ENCODE data around the gene RBP7.
"Not testable (repeated sequence)": the region's sequence is repeated elsewhere in the genome, so short reads cannot be mapped to it uniquely, and the experiment has no call there.

Gene RBP7

DNA sequence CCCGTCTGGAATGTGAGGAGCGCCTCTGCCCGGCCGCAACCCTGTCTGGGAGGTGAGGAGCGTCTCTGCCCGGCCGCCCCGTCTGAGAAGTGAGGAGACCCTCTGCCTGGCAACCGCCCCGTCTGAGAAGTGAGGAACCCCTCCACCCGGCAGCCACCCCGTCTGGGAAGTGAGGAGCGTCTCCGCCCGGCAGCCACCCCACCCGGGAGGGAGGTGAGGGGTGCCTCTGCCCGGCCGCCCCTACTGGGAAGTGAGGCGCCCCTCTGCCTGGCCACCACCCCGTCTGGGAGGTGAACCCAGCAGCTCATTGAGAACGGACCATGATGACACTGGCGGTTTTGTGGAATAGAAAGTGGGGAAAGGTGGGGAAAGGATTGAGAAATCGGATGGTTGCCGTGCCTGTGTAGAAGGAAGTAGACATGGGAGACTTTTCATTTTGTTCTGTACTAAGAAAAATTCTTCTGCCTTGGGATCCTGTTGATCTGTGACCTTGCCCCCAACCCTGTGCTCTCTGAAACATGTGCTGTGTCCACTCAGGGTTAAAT, 32.0 kb downstream of the RBP7 start:
- DNase-seq (ENCODE audit: low read depth in 2 of 2), result not testable (repeated sequence)

DNA sequence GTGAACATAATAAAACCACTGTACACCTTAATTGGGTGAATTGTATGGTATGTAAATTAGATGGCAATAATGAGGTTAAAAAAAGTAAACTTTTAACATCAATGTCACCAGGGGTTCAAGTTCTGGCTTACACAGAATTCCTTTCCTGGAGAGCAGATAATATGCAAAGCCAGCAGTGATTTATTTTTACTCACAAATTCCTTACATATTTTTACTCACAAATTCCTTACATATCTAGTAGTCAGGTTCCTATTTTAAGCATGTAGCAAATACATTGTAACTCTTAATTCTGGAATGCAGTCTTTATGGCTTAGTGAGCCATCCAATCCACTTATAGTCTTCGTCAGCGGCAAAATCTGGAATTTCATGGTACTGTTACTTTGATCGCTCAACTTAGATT, 34.4 kb downstream of the RBP7 start:
- no peak for DNase-seq (ENCODE audit: low read depth in 2 of 2)

DNA sequence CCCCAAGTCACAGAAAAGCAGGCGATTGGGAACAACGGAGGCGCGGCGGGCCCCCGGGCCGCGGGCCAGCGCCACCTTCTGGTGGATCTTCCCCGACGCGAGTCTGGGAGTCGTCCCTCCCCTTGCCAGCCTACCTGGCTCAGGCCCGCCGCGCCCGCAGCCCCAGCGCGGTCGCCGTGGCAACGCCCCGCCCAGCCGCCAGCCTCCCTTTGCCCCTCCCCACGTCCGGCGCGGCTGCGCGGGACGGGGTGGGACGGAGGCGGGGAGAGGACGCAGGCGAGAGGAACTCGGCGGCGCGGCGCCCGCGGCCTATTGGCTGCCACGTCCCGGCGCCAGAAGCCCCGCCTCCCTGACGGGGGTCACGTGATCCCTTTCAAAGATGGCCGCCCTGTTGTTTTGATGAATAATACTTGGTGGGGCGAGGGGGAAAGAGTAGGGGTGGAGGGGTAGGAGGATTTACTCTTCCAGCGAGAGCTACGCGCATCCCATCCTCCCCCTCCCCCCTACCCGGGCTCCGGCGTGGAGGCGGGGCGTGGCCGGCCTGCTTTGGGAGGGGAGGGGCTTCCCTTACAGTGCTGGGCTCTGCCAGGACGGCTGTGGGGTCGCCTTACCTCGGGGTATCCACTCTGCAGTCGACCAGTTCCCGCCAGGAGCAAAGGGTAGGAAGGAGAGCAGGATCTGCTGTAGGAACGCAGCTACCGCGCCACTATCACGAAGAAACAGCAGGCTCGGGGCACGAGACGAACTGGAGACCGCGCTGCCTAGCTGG, 35.7 kb downstream of the RBP7 start, which contains the start of gene UBE4B:
UBE4B (plus strand) TSS at position 369 of the 769 bp plus-strand sequence. CDS start 713 bp downstream, outside the sequence.
- DNase-seq (ENCODE audit: low read depth in 2 of 2), result peak; percentile 95 to 99

DNA sequence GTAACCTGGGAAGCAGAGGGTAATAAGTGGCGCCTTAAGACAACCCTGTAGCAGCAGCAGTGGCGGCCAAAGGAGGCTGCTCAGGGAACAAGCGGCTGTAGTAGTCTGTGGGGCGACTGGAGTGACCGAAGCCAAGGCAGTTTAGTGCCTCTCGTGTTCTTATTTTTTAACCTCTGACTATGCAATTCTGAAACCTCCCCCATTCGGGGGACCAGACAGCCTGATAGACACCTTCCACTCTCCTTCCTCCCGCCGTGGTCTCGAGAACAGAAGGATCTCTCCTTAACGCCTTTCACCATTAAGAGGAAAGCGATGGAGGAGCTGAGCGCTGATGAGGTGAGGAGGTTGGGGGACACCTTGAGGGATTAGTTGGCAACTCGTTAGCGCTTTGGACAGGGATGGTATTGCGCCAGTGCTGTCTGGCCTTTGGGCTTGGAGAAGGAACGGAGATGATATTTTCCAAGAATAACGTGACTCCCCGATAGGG, 36.4 kb downstream of the RBP7 start:
- peak in 1 of 2 donors; percentile 5 for DNase-seq (ENCODE audit: low read depth in 2 of 2)

DNA sequence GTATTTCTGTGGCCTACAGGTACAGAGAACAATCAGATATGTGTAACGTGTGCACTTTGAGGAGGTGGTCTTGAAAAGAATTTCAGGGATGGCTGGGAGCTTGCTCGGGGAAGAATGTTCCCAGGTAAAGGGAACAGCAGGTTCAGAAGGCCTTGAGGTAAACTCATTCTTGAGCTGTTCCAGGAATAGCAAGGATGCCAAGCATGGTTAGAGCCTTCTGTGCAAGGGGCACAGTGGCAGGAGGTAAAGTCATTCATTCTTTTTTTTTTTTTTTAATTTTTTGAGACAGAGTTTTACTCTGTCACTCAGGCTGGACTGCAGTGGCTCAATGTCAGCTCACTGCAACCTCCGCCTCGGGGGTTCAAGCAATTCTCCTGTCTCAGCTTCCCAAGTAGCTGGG, 45.7 kb downstream of the RBP7 start:
- no peak for DNase-seq (ENCODE audit: low read depth in 2 of 2)

DNA sequence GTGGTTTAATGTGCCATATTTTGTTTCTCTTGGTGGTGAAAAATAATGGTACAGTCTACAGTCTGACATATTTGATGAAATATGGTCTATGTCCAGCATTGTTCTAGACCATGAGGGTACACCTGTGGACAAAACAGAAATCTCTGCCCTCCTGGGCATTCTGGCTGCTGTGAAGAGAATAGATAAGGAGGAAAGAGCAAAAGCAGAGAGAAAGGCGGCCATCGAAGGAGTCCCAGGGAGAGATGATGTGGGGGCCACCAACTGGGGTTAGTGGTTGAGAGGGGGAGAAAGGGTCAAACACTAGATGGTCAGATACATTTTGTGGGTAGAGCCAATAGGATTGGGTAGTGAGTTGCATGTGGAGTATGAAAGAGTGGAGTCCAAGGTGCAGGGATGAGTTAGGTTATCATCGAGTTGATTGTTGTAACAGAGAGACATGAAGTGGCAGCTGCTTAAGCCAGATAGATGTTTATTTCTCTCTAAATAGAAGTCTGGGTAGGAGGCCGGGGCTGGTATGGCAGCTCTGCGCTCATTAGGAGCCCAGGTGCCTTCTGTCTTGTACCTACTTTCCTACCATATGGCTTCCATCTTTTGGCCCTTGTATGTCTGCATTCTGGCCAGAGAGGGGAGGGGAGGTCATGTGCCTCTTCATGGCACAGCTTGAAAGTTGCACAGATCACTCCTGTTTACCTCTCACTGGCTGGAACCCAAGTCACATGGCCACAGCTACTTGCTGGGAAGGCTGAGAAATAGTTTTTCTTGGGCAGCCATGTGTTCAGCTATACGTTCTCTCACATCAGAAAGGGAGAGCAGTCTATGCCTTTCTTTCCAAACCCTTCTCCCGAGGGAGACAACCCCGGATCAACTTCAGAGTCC, 48.7 kb downstream of the RBP7 start:
- no peak for DNase-seq (ENCODE audit: low read depth in 2 of 2)

DNA sequence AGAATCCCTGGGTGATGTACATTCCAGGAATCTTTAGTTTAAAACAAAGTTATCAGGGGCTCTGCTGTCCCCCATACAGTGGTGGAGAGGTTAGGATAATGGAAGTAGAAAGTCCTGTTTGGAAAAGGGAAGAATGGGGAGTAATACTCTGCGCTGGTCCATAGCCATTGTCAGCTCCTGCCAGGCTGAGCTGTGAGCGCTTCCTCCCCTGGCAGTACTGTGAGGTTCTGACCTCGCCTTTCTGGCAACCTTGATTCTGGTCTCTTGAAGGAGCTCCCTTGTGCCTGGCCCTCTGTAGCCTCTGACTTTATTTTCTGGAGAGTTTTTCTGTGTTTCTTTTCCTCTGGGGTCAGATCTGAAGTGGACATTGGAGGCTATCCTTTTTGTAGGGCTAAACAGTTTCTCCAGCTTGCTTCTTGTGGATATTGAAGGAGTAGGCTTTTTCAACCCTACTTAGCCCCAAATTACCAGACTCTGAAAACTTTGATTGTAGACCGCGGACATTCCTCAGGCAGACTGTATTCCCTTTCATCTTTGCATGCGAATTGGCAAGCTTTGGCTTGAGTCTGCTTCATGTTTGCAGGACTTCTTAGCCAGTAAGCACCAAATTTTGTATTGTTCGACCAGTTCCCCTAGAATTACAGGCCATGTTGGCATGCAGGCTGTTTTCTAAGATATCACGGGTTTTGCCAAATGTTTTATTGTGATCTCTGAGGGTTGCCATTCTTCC, 49.5 kb downstream of the RBP7 start:
- DNase-seq (ENCODE audit: low read depth in 2 of 2), result no peak

DNA sequence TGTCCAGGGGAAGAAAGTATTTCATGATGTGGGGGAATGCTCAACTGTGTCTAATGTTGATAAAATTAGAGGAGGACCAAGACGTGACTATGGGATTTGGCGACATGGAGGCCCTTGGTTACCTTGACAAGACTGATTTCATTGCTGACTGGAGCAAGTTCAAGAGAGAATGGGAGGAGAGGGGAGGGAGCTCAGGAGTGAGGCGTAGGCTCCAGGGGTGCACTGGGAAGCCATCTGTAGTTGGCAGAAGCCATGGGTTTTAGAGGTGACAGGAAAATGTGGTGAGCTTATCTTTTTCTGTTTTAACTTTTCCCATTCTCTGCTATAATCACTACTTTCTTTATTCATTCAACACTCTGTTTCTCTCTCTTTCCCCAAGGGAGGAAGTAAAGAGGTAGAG, 51.6 kb downstream of the RBP7 start:
- DNase-seq (ENCODE audit: low read depth in 2 of 2), result no peak

DNA sequence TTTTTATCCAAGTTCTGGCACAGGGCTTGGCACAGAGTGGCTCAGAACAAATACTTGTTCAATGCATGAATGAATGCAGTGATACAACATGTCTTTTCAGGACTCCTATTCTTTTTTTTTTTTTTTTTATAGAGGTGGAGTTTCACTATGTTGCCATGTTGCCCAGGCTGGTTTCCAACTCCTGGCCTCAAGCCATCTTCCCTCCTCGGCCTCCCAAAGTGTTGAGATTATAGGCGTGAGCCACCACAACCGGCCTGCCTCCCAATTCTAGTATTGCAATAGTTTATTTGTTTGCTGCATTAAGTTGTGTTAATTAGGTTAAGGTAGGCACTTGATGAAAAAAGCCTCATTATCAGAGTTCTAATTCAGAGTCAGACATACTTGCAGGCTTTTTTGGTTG, 53.6 kb downstream of the RBP7 start:
- DNase-seq (ENCODE audit: low read depth in 2 of 2), result no peak

DNA sequence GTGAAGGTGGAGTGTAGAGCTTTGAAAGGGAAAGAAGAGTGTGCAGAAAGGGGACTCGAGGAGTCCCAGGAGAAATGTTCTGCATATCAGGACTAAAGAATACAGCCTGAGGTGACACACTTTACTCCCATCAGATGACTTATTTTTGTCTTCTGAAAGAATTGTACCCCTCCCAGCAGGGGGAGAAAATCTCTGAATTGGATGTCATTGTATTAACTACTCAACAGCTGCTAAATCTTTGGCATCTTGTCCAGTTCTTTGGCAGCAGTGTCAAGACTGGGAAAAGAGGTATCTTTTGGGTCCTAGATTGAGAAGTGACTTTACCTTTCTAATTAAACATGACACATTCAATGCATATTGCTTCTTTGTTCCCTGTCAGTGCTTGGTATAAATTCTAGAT, 54.6 kb downstream of the RBP7 start:
- DNase-seq (ENCODE audit: low read depth in 2 of 2), result no peak

DNA sequence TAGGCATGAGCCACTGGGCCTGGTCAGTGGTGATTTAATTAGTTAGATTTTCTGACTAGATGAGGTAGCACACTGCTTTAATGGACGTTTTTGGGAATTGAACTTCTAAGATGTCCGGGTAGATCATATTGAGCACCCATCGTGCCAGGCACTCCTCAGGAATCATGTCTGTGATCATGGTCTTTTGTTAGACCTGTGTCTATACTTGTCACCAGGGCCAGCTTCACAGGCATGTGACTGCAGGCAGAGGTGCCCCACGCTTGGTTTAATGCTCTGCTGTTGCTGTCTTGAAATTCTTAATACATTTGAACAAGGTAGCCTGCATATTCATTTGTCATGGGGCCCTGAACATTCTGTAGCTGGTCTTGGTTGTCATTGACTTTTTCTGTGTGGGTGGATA, 55.3 kb downstream of the RBP7 start:
- no peak for DNase-seq (ENCODE audit: low read depth in 2 of 2)

DNA sequence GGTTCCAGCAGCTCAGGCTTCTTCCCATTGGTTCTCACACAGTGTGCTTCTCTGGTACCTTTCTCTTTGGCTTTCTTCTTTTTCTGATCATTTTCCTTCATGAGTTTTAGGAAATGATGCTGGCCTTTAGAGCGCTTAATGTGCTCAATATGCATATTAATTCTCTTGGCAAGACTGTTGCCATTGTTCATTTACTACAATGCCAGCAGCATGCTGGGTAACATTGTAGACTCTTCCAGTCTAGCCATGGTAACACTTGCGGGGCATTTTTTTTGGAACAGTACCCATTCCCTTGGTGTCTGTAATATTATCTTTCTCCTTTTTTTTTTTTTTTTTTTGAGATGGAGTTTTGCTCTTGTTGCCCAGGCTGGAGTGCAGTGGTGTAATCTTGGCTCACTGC, 57.4 kb downstream of the RBP7 start:
- no peak for DNase-seq (ENCODE audit: low read depth in 2 of 2)

DNA sequence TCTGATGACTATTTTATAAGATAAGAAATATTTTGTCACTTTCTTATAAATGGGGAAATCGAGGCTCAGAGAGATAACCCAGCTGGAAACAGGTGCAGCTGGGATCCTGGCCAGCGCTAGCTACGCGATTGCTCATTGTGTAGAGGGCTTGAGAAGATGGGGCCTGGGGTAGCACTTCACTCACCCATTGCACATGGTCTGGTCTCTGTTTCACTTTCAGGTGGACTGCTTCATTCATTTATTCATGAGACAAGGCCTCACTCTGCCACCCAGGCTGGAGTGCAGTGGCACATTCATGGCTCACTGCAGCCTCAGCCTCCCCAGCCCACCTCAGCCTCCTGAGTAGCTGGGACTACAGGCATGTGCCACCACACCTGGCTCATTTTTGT, 59.6 kb downstream of the RBP7 start:
- DNase-seq (ENCODE audit: low read depth in 2 of 2), result no peak

DNA sequence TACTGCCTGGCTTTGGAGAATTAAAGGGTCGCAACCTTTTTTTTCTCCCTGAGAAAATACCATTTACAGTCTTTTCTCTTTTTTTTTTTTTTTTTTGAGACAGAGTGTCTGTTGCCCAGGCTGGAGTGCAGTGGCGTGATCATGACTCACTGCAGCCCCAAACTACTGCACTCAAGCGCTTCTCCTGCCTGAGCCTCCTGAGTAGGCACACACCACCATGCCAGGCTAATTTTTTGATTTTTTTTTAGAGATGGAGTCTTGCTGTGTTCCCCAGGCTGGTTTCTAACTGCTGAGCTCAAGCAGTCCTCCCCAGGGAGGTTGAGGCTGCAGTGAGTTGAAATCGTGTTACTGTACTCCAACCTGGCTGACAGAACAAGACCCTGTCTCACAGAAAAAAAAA, 60.3 kb downstream of the RBP7 start:
- DNase-seq (ENCODE audit: low read depth in 2 of 2), result no peak

DNA sequence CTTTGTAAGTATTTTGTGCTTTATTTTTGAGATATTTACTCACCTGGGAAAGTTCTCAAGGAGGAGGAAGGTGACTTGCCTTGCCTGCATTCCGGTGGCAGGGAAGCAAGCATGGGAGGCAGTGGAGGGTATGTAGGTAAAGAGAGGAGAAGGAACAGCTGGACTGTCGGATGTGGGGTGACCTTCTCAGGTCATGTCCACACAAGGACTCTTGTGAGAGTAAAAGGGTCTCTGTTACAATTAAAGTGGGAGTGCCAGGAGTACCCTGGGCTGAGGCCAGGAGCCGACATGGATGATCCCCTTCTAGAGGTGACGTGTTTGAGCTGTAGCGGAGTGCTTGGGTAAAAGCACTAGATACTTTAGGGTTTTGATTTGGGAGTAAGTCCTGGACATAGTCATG, 60.8 kb downstream of the RBP7 start:
- DNase-seq (ENCODE audit: low read depth in 2 of 2), result no peak

DNA sequence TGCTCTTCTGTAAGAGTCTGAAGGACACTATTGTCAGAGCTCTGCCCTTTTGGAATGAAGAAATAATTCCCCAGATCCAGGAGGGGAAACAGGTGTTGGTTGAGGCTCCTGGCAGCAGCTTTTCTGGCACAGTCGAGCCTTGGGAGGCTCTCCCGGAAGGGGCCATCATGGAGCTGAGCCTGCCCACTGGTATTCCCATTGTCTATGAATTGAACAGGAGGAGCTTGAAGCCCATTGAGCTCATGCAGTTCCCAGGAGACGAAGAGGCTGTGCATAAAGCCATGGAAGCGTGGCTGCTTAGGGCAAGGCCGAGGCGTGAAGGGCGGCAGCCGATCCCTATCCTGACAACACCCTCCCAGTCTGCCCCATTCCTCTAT, 62.3 kb downstream of the RBP7 start:
- no peak for DNase-seq (ENCODE audit: low read depth in 2 of 2)

DNA sequence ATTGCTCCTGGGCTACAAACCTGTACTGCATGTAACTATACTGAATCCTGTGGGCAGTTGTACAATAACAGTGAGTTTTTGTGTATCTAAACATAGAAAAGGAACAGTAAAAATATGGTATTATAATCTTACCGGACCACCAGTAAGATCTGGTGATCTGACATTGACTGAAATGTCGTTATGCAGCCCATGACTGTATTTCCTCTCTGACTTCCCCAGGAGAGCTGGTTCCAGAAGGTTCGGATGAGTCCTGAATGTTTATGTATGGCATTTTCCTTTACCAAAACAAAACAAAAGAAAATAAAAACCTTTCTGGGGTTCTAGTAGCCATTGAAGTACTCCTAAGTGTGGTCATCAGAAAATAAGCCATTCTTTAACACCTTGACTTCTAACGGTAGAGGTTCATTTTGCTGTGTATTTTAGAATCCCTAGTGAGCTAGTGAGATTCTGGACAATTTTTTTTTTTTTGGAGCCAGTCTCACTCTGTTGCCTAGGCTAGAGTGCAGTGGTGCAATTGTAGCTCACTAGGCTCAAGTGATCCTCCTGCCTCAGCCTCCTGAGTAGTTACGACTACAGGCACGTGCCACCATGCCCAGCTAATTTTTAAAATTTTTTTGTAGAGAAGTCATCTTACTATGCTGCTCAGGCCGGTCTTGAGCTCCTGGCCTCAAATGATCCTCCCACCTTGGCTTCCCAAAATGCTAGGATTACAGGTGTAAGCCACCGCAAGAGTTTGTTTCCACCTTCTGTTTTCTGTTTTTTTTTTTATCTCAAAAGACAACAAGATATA, 63.5 kb downstream of the RBP7 start:
- no peak for DNase-seq (ENCODE audit: low read depth in 2 of 2)

DNA sequence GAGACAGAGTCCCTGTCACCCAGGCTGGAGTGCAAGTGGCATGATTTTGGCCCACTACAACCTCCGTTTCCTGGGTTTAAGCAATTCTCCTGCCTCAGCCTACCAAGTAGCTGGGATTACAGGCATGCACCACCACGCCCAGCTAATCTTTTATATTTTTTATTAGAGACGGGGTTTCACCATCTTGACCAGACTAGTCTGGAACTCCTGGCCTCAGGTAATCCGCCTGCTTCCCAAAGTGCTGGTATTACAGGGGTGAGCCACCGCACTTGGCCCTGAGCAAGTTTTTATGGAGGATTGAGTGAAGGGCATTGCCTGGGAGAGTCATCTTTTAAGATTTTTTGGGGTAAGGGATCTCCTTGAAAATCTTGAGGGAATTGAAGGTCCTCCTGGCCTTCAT, 64.2 kb downstream of the RBP7 start:
- no peak for DNase-seq (ENCODE audit: low read depth in 2 of 2)

DNA sequence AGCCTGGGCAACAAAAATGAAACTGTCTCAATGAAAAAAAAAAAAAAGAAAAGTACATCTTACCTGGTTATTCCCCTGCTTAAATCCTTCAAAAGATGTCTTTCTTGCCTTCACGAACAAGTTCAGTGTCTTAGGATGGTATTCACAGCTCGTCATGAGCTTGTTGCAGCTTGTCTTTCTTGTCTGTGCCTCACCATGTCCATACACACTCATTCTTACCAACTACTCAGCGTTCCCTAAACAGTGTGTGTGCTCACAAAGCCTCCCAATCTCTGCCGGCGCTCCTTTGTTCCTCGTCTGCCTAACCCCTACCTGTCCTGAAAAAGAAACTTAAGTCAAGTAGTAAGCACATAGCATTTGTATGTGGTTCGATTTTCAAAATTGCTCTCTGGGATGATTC, 66.8 kb downstream of the RBP7 start:
- DNase-seq (ENCODE audit: low read depth in 2 of 2), result no peak

DNA sequence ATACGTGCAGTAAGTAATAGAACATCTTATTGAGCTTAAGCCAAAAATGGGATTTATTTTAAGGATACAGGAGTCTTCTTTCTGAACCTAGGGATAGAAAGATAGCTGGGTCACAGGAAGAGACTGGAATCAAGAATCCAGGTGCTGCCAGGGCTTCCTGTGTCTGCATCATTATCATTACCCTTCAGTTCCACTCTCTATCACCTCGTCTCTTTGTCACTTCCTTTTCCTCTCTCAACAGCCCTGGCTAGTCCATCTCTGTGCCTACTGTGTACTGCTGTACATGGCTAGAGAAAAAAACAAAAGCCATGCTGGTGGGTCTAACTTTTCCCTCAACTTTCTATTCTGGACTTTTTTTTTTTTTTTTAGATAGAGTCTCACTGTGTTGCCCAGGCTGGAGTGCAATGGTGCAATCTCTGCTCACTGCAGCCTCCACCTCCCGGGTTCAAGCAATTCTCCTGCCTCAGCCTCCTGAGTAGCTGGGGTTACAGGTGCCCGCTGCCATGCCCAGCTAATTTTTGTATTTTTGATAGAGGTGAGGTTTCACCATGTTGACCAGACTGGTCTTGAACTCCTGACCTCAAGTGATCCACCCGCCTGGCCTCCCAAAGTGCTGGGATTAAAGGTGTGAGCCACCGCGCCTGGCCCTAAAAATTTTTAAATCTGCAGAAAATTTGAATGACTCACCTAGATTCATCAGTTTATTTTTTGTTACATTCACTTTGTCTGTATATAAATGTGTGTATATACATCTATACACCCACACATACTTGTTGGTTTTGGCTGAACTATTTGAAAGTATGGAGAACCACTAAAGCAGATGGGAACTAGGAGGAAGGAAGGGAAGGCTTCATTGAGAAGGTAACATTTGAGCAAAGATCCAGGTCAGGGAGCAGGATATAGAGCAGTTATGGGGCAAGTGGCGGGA, 67.7 kb downstream of the RBP7 start:
- no peak for DNase-seq (ENCODE audit: low read depth in 2 of 2)
